ENCODE results near the gene TPT1. TPM values are rescaled to one million over a fixed set of nuclear protein-coding genes. Genes with fewer than 3 reads are reported as not detected.
A peak's percentile ranks its signal among the peaks of the same experiment; 100 is the strongest.
"Not testable (repeated sequence)": the region's sequence is repeated elsewhere in the genome, so short reads cannot be mapped to it uniquely, and the experiment has no call there.

Gene TPT1
- polyA plus RNA-seq (2011; rRNA removed) (6,434 and 7,581 TPM in 2 replicates), polyA minus RNA-seq (2011; rRNA and poly(A)+ RNA removed) (1,741 and 1,851 TPM in 2 replicates)

DNA sequence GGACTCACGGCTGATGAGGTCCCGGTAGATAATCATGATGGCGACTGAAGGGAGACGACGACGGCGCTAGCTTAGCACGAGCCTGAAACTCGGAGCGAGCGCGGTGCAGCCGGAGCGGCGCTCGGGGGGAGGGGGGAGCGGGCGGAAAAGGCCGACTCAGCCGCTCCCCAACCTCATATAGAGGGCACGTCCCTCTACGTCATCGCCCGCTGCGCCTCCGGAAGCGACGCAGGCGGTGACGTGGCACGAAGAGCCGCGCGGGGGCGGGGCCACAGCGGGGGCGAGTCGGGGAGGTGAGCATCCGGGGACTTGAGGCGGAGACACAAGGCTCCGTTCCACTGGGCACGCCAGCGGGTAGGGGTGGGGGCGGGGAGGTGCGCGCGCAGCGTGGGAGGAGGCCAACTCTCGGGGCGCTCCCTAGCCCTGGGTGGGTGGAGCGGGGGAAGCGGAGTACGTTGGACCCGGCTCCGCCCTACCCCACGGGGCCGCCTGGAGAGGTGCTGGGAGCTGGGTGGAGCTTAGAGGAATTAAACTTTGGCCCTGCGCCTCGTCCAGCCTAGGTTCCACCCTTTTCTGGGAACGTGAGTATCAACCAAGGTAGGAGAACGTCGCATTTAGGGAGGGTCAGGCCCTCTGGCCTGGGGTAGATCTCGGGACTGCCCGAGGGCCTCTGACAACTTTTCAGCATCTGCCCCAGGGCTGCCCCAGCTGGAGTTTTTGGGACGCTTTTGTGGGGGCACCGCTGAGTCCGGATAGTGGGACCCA, at the start of gene TPT1:
Gene TPT1 (minus strand): TSS at position 150 of the 765 bp plus-strand sequence. CDS start 114 bp downstream, at position 36.
- TF ChIP-seq, protein P1, sequence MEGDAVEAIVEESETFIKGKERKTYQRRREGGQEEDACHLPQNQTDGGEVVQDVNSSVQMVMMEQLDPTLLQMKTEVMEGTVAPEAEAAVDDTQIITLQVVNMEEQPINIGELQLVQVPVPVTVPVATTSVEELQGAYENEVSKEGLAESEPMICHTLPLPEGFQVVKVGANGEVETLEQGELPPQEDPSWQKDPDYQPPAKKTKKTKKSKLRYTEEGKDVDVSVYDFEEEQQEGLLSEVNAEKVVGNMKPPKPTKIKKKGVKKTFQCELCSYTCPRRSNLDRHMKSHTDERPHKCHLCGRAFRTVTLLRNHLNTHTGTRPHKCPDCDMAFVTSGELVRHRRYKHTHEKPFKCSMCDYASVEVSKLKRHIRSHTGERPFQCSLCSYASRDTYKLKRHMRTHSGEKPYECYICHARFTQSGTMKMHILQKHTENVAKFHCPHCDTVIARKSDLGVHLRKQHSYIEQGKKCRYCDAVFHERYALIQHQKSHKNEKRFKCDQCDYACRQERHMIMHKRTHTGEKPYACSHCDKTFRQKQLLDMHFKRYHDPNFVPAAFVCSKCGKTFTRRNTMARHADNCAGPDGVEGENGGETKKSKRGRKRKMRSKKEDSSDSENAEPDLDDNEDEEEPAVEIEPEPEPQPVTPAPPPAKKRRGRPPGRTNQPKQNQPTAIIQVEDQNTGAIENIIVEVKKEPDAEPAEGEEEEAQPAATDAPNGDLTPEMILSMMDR (IDR thresholded peaks at IDR 0.05; ENCODE audit: low read depth, low read length), result no peak
- peak within 1 kb of the TSS; percentile 96 for H3K27ac ChIP-seq (ENCODE audit: low read depth, low read length)
- H3K27me3 ChIP-seq (ENCODE audit: control insufficient read depth, insufficient read depth, low read length), result no peaks in the 10 kb centered on the region
- peak; percentile 97 for DNase-seq (ENCODE audit: low read depth, low spot score)
- POLR2A ChIA-PET, result interaction anchor here (0.5 to 2.9 kb wide), 15 partner anchors 8 to 299 kb away, joined by 3 to 19 read pairs (median 3); partner anchors contain the start of gene COG3
- no peaks in the 10 kb centered on the region; the same call in 1 of the 2 replicates for H3K9me3 ChIP-seq (ENCODE audit: control insufficient read depth, insufficient read depth, low read length)
- CTCF ChIA-PET, result interaction anchor here (1.4 to 2.9 kb wide), 3 partner anchors 30 to 295 kb away, joined by 5 to 8 read pairs (median 7); no protein-coding TSS in a partner anchor
- peak within 1 kb of the TSS; percentile 88 for H3K4me3 ChIP-seq (ENCODE audit: low read depth, low read length)

DNA sequence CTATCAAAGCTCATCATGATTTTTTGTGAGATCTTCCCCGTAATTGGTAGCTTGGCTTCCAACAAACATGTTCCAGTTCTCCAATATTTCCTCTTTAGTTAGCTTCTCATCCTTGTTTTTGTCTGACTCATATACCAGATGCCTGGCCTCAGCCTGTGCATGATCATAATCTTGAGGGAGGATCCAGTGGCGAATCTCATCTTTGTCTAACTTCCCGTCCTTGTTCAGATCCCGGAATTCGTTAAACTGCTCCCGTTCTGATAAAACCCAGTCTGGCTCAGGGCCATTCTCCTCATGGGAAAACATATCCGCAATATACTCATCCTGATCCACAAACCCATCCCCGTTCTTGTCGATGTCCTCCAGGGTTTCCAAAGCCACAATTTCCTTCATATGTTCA, 49.4 kb upstream of the TPT1 start:
- CTCF ChIA-PET; DNase-seq (ENCODE audit: low read depth, low spot score); H3K27ac ChIP-seq (ENCODE audit: low read depth, low read length); H3K4me3 ChIP-seq (ENCODE audit: low read depth, low read length); H3K27me3 ChIP-seq (ENCODE audit: control insufficient read depth, insufficient read depth, low read length); POLR2A ChIA-PET; H3K9me3 ChIP-seq (ENCODE audit: control insufficient read depth, insufficient read depth, low read length): not testable (repeated sequence)

DNA sequence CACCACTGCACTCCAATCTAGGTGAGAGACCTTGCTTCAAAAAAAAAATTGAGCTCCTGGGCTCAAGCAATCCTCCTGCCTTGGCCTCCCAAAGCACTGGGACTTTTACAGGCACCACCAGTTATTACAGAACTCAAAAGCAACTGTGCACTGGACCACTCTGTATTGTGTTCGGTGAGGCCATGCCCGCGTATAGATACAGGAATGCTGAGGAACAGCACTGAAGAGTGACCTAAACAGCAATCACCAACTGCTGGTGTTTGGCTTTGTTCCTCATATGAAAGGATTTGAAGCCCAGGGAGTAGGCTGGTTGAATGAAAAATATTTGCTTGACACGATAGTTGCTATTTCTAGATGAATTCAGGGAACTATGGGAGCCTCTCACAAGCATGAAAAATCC, 47.7 kb upstream of the TPT1 start:
- CTCF ChIA-PET, result interaction anchor here (0.9 kb wide), 1 partner anchor 17 kb away, joined by 3 read pairs; no protein-coding TSS in a partner anchor
- Histone ChIP-seq H3K27me3 (ENCODE audit: control insufficient read depth, insufficient read depth, low read length) (no peaks in the 10 kb centered on the region), H3K27ac (ENCODE audit: low read depth, low read length) (no peak overlapping the region), H3K9me3 (ENCODE audit: control insufficient read depth, insufficient read depth, low read length) (no peaks in the 10 kb centered on the region), H3K4me3 (ENCODE audit: low read depth, low read length) (no peak overlapping the region)
- TF ChIP-seq, protein P1 (IDR thresholded peaks at IDR 0.05; ENCODE audit: low read depth, low read length), result no peak
- no peak for DNase-seq (ENCODE audit: low read depth, low spot score)
- POLR2A ChIA-PET, result no interaction called here

DNA sequence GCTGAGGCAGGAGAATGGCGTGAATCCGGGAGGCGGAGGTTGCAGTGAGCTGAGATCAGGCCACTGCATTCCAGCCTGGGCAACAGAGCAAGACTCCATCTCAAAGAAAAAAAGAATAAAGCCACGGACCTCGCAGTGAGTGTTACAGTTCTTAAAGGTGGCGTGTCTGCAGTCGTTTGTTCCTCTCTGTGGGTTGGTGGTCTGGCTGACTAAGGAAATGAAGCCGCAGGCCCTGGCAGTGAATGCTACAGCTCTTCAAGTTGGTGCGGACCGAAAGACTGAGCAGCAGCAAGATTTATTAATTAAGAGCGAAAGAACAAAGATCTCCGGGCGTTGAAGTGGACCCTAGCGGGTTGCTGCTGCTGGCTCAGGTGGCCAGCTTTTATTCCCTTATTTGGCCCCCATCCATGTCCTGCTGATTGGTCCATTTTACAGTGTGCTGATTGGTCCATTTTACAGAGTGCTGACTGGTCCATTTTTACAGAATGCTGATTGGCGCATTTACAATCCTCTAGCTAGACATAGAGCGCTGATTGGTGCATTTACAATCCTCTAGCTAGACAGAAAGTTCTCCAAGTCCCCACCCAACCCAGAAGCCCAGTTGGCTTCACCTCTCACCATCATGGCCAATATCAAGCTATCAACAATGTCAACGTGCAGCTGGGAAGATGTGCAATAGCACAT, 46.1 kb upstream of the TPT1 start:
- not testable (repeated sequence) for H3K27ac ChIP-seq (ENCODE audit: low read depth, low read length); H3K4me3 ChIP-seq (ENCODE audit: low read depth, low read length); DNase-seq (ENCODE audit: low read depth, low spot score); H3K27me3 ChIP-seq (ENCODE audit: control insufficient read depth, insufficient read depth, low read length); H3K9me3 ChIP-seq (ENCODE audit: control insufficient read depth, insufficient read depth, low read length)
- POLR2A ChIA-PET, result interaction anchor here (0.6 kb wide), 1 partner anchor 28 kb away, joined by 3 read pairs; no protein-coding TSS in a partner anchor
- CTCF ChIA-PET, result interaction anchor here (1.2 kb wide), 1 partner anchor 16 kb away, joined by 11 read pairs; no protein-coding TSS in a partner anchor

DNA sequence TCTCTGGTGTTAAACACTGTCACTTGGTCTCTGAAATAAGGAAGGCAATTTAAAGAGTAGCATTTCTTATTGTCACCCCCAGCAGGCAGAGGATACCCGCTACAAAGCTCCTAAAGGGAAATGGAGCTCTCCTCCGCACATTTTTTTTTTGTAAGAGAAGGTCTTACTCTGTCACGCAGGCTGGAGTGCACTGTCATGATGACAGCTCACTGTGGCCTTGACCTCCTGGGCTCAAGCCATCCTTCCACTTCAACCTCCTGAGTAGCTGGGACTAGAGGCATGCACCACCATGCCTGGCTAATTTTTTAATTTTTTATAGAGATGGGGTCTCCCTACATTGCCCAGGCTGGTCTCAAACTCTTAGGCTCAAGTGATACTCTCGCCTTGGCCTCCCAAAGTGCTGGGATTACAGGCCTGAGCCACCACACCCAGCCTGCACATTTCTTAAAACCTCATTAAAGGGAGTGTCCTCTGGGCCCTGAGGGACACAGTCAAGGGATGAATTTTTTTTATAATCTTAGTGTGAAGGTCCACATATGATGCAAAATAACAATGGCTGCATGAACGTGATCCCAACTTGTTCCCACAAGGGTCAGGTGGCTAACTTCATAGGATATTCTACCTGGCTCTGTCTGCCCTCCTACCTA, 45.0 kb upstream of the TPT1 start:
- CTCF ChIA-PET, result interaction anchor here (2.6 kb wide), 1 partner anchor 8 kb away, joined by 21 read pairs; no protein-coding TSS in a partner anchor
- no peak for DNase-seq (ENCODE audit: low read depth, low spot score)
- Histone ChIP-seq H3K27ac (ENCODE audit: low read depth, low read length) (no peak overlapping the region), H3K9me3 (ENCODE audit: control insufficient read depth, insufficient read depth, low read length) (no peaks in the 10 kb centered on the region), H3K4me3 (ENCODE audit: low read depth, low read length) (no peak overlapping the region), H3K27me3 (ENCODE audit: control insufficient read depth, insufficient read depth, low read length) (no peaks in the 10 kb centered on the region)
- TF ChIP-seq, protein P1 (IDR thresholded peaks at IDR 0.05; ENCODE audit: low read depth, low read length), result no peak
- POLR2A ChIA-PET, result no interaction called here

Measured in AG04450 (cell line).